Measurements from ENCODE around the gene MYBPHL. TPM values are rescaled to one million over a fixed set of nuclear protein-coding genes. Genes with fewer than 3 reads are reported as not detected.
"Not testable (repeated sequence)": the region's sequence is repeated elsewhere in the genome, so short reads cannot be mapped to it uniquely, and the experiment has no call there.

MYBPHL gene
- total RNA-seq, 1 experiment from 2014 or later = not detected

- Histone ChIP-seq H3K36me3 (peaks cover 6% of the 10 kb centered on the region), H3K27me3 (replicated peaks) (no peaks in the 10 kb centered on the region), H3K27ac (no peak overlapping the region), H3K4me1 (replicated peaks) (no peaks in the 10 kb centered on the region), H3K4me3 (no peak overlapping the region), H3K9me3 (replicated peaks) (no peaks in the 10 kb centered on the region)
- no peak for DNase-seq (ENCODE audit: low read depth in 1 of 2, low spot score in 2 of 2)
Measured at GRCh38 chr1:109319114-109319513, 12.3 kb upstream of the MYBPHL start.

GRCh38 chr1:109316506-109316905 is 9.7 kb upstream of the MYBPHL start:
- no peak for DNase-seq (ENCODE audit: low read depth in 1 of 2, low spot score in 2 of 2)
- peaks cover 7% of the 10 kb centered on the region; the same call in 1 of the 2 replicates for H3K36me3 ChIP-seq
- no peak overlapping the region for H3K4me3 ChIP-seq
- no peaks in the 10 kb centered on the region for H3K27me3 ChIP-seq (replicated peaks)
- no peaks in the 10 kb centered on the region for H3K9me3 ChIP-seq (replicated peaks)
- no peak overlapping the region for H3K27ac ChIP-seq
- no peaks in the 10 kb centered on the region for H3K4me1 ChIP-seq (replicated peaks)

GRCh38 chr1:109315288-109315687 is 8.5 kb upstream of the MYBPHL start:
- no peaks in the 10 kb centered on the region for H3K4me1 ChIP-seq (replicated peaks)
- no peak overlapping the region for H3K4me3 ChIP-seq
- DNase-seq (ENCODE audit: low read depth in 1 of 2, low spot score in 2 of 2) = no peak
- no peak overlapping the region for H3K27ac ChIP-seq
- peaks cover 7% of the 10 kb centered on the region; the same call in 1 of the 2 replicates for H3K36me3 ChIP-seq
- H3K9me3 ChIP-seq (replicated peaks) = no peaks in the 10 kb centered on the region
- no peaks in the 10 kb centered on the region for H3K27me3 ChIP-seq (replicated peaks)

- H3K27ac ChIP-seq = no peak overlapping the region
- DNase-seq (ENCODE audit: low read depth in 1 of 2, low spot score in 2 of 2) = no peak
- no peaks in the 10 kb centered on the region for H3K27me3 ChIP-seq (replicated peaks)
Measured at GRCh38 chr1:109314795-109315194, 8.0 kb upstream of the MYBPHL start.

GRCh38 chr1:109312978-109313775 is 6.4 kb upstream of the MYBPHL start:
- H3K4me1 ChIP-seq (replicated peaks) = no peaks in the 10 kb centered on the region
- DNase-seq (ENCODE audit: low read depth in 1 of 2, low spot score in 2 of 2) = no peak
- H3K27ac ChIP-seq = no peak overlapping the region
- H3K9me3 ChIP-seq (replicated peaks) = no peaks in the 10 kb centered on the region
- H3K36me3 ChIP-seq = peaks cover 7% of the 10 kb centered on the region; the same call in 1 of the 2 replicates
- no peaks in the 10 kb centered on the region for H3K27me3 ChIP-seq (replicated peaks)
- no peak overlapping the region for H3K4me3 ChIP-seq

More at GRCh38 chr1:109314795-109315194, 8.0 kb upstream of the MYBPHL start:
- Histone ChIP-seq H3K4me3 (no peak overlapping the region), H3K36me3 (peaks cover 7% of the 10 kb centered on the region; the same call in 1 of the 2 replicates), H3K9me3 (replicated peaks) (no peaks in the 10 kb centered on the region), H3K4me1 (replicated peaks) (no peaks in the 10 kb centered on the region)

GRCh38 chr1:109312246-109312645 is 5.4 kb upstream of the MYBPHL start:
- H3K27me3 ChIP-seq (replicated peaks) = no peaks in the 10 kb centered on the region
- H3K36me3 ChIP-seq = peaks cover 7% of the 10 kb centered on the region; the same call in 1 of the 2 replicates
- H3K9me3 ChIP-seq (replicated peaks) = no peaks in the 10 kb centered on the region
- no peaks in the 10 kb centered on the region for H3K4me1 ChIP-seq (replicated peaks)
- DNase-seq (ENCODE audit: low read depth in 1 of 2, low spot score in 2 of 2) = no peak
- no peak overlapping the region for H3K27ac ChIP-seq
- no peak overlapping the region for H3K4me3 ChIP-seq

- Histone ChIP-seq H3K4me1 (replicated peaks) (no peaks in the 10 kb centered on the region), H3K36me3 (peaks cover 3% of the 10 kb centered on the region; the same call in 1 of the 2 replicates), H3K27ac (no peak overlapping the region), H3K27me3 (replicated peaks) (no peaks in the 10 kb centered on the region), H3K9me3 (replicated peaks) (no peaks in the 10 kb centered on the region), H3K4me3 (no peak overlapping the region)
- DNase-seq (ENCODE audit: low read depth in 1 of 2, low spot score in 2 of 2) = no peak
Measured at GRCh38 chr1:109309347-109309746, 2.5 kb upstream of the MYBPHL start.

- no peaks in the 10 kb centered on the region for H3K4me1 ChIP-seq (replicated peaks)
- H3K27me3 ChIP-seq (replicated peaks) = no peaks in the 10 kb centered on the region
- no peak overlapping the region for H3K4me3 ChIP-seq
- H3K36me3 ChIP-seq = no peaks in the 10 kb centered on the region
- no peak overlapping the region for H3K27ac ChIP-seq
- H3K9me3 ChIP-seq (replicated peaks) = no peaks in the 10 kb centered on the region
- DNase-seq (ENCODE audit: low read depth in 1 of 2, low spot score in 2 of 2) = no peak
Measured at GRCh38 chr1:109307274-109308021, 637 bp upstream of the MYBPHL start.

- H3K27me3 ChIP-seq (replicated peaks); H3K4me3 ChIP-seq; H3K36me3 ChIP-seq; H3K9me3 ChIP-seq (replicated peaks); H3K4me1 ChIP-seq (replicated peaks); H3K27ac ChIP-seq; DNase-seq (ENCODE audit: low read depth in 1 of 2, low spot score in 2 of 2): not testable (repeated sequence)
Measured at GRCh38 chr1:109305991-109306390, 820 bp downstream of the MYBPHL start.

GRCh38 chr1:109304226-109304920 is 2.4 kb downstream of the MYBPHL start:
- no peak for DNase-seq (ENCODE audit: low read depth in 1 of 2, low spot score in 2 of 2)

GRCh38 chr1:109301874-109302273 is 4.9 kb downstream of the MYBPHL start:
- Histone ChIP-seq H3K9me3 (replicated peaks) (no peaks in the 10 kb centered on the region), H3K36me3 (no peaks in the 10 kb centered on the region), H3K4me3 (no peak overlapping the region), H3K27me3 (replicated peaks) (no peaks in the 10 kb centered on the region), H3K4me1 (replicated peaks) (peaks cover 25% of the 10 kb centered on the region), H3K27ac (no peak overlapping the region)
- DNase-seq (ENCODE audit: low read depth in 1 of 2, low spot score in 2 of 2) = no peak

More at GRCh38 chr1:109304226-109304920, 2.4 kb downstream of the MYBPHL start:
- Histone ChIP-seq H3K4me1 (replicated peaks) (peaks cover 5% of the 10 kb centered on the region), H3K36me3 (no peaks in the 10 kb centered on the region), H3K27ac (no peak overlapping the region), H3K27me3 (replicated peaks) (no peaks in the 10 kb centered on the region), H3K4me3 (no peak overlapping the region), H3K9me3 (replicated peaks) (no peaks in the 10 kb centered on the region)

- no peak overlapping the region for H3K27ac ChIP-seq
- H3K9me3 ChIP-seq (replicated peaks) = no peaks in the 10 kb centered on the region
- DNase-seq (ENCODE audit: low read depth in 1 of 2, low spot score in 2 of 2) = no peak
- no peaks in the 10 kb centered on the region for H3K36me3 ChIP-seq
- H3K27me3 ChIP-seq (replicated peaks) = no peaks in the 10 kb centered on the region
- no peak overlapping the region for H3K4me3 ChIP-seq
- H3K4me1 ChIP-seq (replicated peaks) = peaks cover 25% of the 10 kb centered on the region
Measured at GRCh38 chr1:109300650-109301151, 6.1 kb downstream of the MYBPHL start.

- no peak for DNase-seq (ENCODE audit: low read depth in 1 of 2, low spot score in 2 of 2)
Measured at GRCh38 chr1:109299558-109300343, 7.1 kb downstream of the MYBPHL start.

More at GRCh38 chr1:109299558-109300343, 7.1 kb downstream of the MYBPHL start:
- Histone ChIP-seq H3K4me3 (no peak overlapping the region), H3K9me3 (replicated peaks) (no peaks in the 10 kb centered on the region), H3K36me3 (no peaks in the 10 kb centered on the region), H3K4me1 (replicated peaks) (peaks cover 25% of the 10 kb centered on the region), H3K27me3 (replicated peaks) (no peaks in the 10 kb centered on the region), H3K27ac (peak overlapping the region; percentile 60)

All from SJSA1 (cell line).